ENCODE results near the gene SEMA3E. TPM values are rescaled to one million over a fixed set of nuclear protein-coding genes. Genes with fewer than 3 reads are reported as not detected.

Gene SEMA3E
- total RNA-seq, 1 donor, result 16.1 TPM

DNA sequence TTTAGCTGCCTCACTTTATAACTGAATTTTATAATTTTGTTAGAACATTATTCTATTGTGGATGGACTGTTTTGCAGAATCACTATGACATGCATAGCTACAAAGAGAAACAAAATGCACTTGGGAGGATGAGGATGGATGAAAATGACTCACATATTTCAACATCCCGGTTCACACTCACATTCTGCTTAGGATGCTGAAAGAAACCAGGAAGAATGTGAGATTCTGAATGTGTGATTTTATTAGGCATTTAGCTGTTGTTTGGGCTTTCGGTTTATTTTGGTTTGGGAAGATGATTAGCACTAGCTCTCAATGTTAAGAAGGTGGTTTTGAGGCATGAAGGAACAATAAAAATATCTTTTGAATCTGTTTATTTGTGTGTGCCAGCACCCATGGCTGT, 235.5 kb downstream of the SEMA3E start:
- DNase-seq (ENCODE audit: low read depth), result peak; percentile 44
- no peak overlapping the region for H3K4me3 ChIP-seq (ENCODE audit: low read depth, low read length)
- TF ChIP-seq, protein P1, sequence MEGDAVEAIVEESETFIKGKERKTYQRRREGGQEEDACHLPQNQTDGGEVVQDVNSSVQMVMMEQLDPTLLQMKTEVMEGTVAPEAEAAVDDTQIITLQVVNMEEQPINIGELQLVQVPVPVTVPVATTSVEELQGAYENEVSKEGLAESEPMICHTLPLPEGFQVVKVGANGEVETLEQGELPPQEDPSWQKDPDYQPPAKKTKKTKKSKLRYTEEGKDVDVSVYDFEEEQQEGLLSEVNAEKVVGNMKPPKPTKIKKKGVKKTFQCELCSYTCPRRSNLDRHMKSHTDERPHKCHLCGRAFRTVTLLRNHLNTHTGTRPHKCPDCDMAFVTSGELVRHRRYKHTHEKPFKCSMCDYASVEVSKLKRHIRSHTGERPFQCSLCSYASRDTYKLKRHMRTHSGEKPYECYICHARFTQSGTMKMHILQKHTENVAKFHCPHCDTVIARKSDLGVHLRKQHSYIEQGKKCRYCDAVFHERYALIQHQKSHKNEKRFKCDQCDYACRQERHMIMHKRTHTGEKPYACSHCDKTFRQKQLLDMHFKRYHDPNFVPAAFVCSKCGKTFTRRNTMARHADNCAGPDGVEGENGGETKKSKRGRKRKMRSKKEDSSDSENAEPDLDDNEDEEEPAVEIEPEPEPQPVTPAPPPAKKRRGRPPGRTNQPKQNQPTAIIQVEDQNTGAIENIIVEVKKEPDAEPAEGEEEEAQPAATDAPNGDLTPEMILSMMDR (IDR thresholded peaks at IDR 0.05; ENCODE audit: insufficient read depth, low read length), result no peak

DNA sequence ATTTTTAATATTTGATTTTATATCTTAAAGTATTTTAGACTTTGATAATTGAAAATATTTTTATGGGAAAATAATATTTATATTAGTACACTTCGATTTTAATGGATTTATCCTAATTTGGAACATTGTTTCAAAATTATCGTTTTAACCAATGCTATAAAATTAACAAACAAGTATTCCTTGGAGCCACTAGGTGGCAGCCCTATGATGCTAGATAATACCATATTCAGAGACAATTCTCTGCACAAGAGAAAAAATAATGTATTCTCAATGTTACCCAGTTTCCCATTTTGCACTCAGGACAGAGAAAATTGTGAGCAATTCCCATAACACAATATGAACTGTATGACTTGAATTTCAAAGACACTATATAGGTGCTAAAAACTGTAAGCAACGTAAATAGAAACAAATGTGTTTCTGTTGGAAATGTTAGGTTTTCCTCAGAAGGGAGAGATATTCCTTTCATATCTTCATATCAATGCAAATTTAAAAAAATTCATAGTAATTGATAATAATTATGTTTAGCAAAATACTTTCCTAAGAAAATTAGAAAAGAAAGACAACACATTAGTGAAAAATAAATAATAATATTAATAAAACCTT, 237.8 kb downstream of the SEMA3E start:
- DNase-seq (ENCODE audit: low read depth), result peak; percentile 78
- TF ChIP-seq, protein P1 (IDR thresholded peaks at IDR 0.05; ENCODE audit: insufficient read depth, low read length), result peak; percentile 66
- no peak overlapping the region for H3K4me3 ChIP-seq (ENCODE audit: low read depth, low read length)

DNA sequence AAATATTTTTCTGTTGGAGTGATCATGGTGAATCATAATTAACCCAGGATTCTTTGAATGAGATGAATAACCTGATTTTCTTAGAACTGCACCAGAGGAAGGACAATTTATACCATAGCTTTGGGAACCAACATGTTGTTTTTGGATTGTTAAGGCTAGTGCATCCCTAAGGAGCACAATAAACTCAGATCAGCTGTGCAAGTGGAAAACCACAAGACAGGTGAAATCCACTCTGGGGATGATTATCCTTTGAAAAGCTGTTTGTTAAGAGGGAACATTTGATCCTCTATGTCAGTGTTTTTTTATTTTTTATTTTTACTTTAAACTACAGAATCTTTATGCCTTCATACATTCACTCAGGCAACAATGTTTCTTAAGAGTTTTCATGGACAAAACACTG, 254.2 kb downstream of the SEMA3E start:
- H3K4me3 ChIP-seq (ENCODE audit: low read depth, low read length), result no peak overlapping the region
- TF ChIP-seq, protein P1 (IDR thresholded peaks at IDR 0.05; ENCODE audit: insufficient read depth, low read length), result no peak
- no peak for DNase-seq (ENCODE audit: low read depth)

DNA sequence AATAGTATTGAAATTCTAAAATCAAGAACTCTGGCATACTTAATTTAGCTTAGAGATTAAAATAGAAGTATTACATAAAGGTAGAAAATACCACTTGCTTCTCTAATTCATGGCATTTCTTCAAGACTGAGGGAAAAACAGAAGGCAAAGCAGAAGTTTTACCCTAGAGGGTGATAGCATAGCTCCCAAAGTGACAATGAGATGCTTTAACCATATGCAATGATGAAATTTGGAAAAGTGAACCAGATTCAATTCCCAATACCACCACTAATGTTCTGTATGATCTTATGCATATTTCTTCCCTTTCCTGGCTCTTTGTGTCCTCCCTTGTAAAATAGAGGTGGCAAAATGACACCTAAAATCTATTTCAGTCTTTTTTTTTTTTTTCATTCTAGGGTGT, 260.5 kb downstream of the SEMA3E start:
- no peak for DNase-seq (ENCODE audit: low read depth)
- TF ChIP-seq, protein P1 (IDR thresholded peaks at IDR 0.05; ENCODE audit: insufficient read depth, low read length), result no peak
- H3K4me3 ChIP-seq (ENCODE audit: low read depth, low read length), result no peak overlapping the region

DNA sequence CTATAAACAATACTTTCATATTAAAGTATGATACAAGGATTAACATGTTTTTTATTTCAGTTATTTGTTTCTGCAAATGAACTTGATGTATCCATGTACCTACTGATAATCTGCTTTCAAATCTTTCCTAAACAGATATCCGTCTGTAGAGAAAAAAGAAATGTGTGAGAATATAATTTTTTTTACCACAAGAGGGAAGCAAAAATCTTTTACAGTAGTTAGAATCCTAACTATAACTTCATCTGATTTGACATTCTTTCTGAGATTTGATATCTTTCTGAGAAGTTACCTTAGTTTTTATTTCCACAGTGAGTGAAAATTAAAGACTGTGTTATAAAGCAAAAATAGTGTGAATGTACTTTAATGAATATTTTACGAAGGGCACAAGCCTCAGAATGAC, 282.3 kb downstream of the SEMA3E start:
- TF ChIP-seq, protein P1 (IDR thresholded peaks at IDR 0.05; ENCODE audit: insufficient read depth, low read length), result no peak
- no peak for DNase-seq (ENCODE audit: low read depth)
- no peak overlapping the region for H3K4me3 ChIP-seq (ENCODE audit: low read depth, low read length)

DNA sequence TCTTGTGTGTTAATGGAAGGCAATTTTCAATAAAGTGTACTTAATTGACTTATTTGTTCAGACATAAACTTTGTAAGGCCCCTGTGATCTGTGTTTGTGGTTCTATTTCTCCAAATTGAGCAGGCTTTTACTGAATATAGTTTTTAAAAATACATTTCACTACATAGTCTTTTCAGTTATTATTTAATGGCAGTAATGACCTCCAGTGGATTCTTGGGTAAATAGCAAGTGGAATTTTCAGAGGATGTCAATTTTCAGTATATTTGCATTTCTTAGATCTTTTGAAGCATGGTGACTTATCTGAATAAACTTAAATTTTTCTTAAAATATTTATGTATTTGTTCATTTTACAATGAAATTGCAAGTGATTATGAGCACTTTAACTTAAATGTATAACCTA, 283.2 kb downstream of the SEMA3E start:
- DNase-seq (ENCODE audit: low read depth), result peak; percentile 8
- TF ChIP-seq, protein P1 (IDR thresholded peaks at IDR 0.05; ENCODE audit: insufficient read depth, low read length), result peak; percentile 17
- H3K4me3 ChIP-seq (ENCODE audit: low read depth, low read length), result no peak overlapping the region

Data from fibroblast of the aortic adventitia (primary cell).